K562 (cell line): Measurements from ENCODE around the gene PHF12. TPM values are rescaled to one million over a fixed set of nuclear protein-coding genes. Genes with fewer than 3 reads are reported as not detected.

ENCODE experiments used
- ATAC-seq: fragments of 200-7000 bp; cut with Tn5 transposase; 3 replicates; pipeline ENCODE4 v1.9.1; 2020; ENCODE audit warnings: moderate library complexity
- BruUV-seq: library from RNA; stranded (reverse); fragments of 400-500 nt; replicated peaks from 2 replicates; lab custom pipeline; 2021; lab: Mats Ljungman, UMichigan
- CTCF ChIA-PET: fragments of 300-600 bp; formaldehyde crosslinking; extraction: SDS; loops from one replicate; lab custom pipeline; 2021; ENCODE audit warnings: low intra/inter-chr PET ratio; lab: Yijun Ruan, JAX
- POLR2A ChIA-PET: fragments of 300-600, 350-650 bp; sonication (Branson Sonifier 250); formaldehyde crosslinking; extraction: SDS; loops from one replicate; lab custom pipeline; 2021; ENCODE audit warnings: antibody characterized with exemption, inconsistent platforms; lab: Yijun Ruan, JAX
- DNase-seq, 4 experiments: peaks; one replicate each; pipeline versions ENCODE4 v3.0.0 to v3.0.0-alpha.2; 2011 to 2018; ENCODE audit warnings: low spot score in 3 of 4, mixed read lengths in 3 of 4; ENCODE audit errors: extremely low read depth in 1 of 4
- FAIRE-seq: peaks from 2 replicates; lab custom pipeline; 2011; peaks lifted over from hg19 to GRCh38; lab: Jason Lieb, UNC
- H2AFZ ChIP-seq: 2 replicates; pipeline ENCODE4 v1.6.0; 2011; ENCODE audit warnings: low read depth, low read length, control low read depth, inconsistent platforms
- H3K27ac ChIP-seq: fragments of 200-600 bp; 3 replicates; pipeline ENCODE4 v1.8.0; 2011; ENCODE audit warnings: low read depth, mild to moderate bottlenecking, control low read depth, inconsistent platforms, low read length, moderate library complexity, mixed read lengths; ENCODE audit errors: extremely low read depth
- H3K27me3 ChIP-seq, 2 experiments: fragments of 300-600 bp in 1 of 2; 2 replicates in 1 of 2; 3 replicates in 1 of 2; pipeline versions ENCODE4 v1.6.0 to v1.8.0; 2011; ENCODE audit warnings: inconsistent platforms in 2 of 2, low read length in 2 of 2, mild to moderate bottlenecking in 1 of 2, mixed read lengths in 1 of 2, moderate library complexity in 1 of 2; ENCODE audit not compliant: control insufficient read depth in 2 of 2, insufficient read depth in 2 of 2
- H3K36me3 ChIP-seq: fragments of 300-600 bp; 3 replicates; pipeline ENCODE4 v1.8.0; 2011; ENCODE audit warnings: mild to moderate bottlenecking, low read length, inconsistent platforms; ENCODE audit not compliant: control insufficient read depth, insufficient read depth
- H3K4me1 ChIP-seq, 2 experiments: fragments of 200-600 bp in 1 of 2; replicated peaks in 1 of 2; 2 replicates in 1 of 2; 3 replicates in 1 of 2; pipeline versions ENCODE4 v1.5.1 to v1.8.0; 2011; ENCODE audit warnings: inconsistent platforms in 2 of 2, low read length in 2 of 2, mild to moderate bottlenecking in 1 of 2, mixed read lengths in 1 of 2, moderate library complexity in 1 of 2; ENCODE audit not compliant: control insufficient read depth in 2 of 2, insufficient read depth in 2 of 2
- H3K4me2 ChIP-seq: 2 replicates; pipeline ENCODE4 v1.6.1; 2011; ENCODE audit warnings: low read length, control low read depth, inconsistent platforms, mixed read lengths; ENCODE audit not compliant: insufficient read depth
- H3K4me3 ChIP-seq: fragments of 200-600 bp; sonication (generic), shearing (Covaris generic); 2 replicates; pipeline ENCODE4 v1.5.1; 2016; ENCODE audit warnings: control low read depth, inconsistent platforms
- H3K79me2 ChIP-seq: fragments of 200-600 bp; 3 replicates; pipeline ENCODE4 v1.8.0; 2011; ENCODE audit warnings: low read length, inconsistent platforms; ENCODE audit not compliant: control insufficient read depth, insufficient read depth
- H3K9ac ChIP-seq, 2 experiments: 2 replicates each; pipeline versions ENCODE4 v1.6.0 to v1.6.1; 2011; ENCODE audit warnings: low read depth in 2 of 2, low read length in 2 of 2, control low read depth in 1 of 2, inconsistent platforms in 1 of 2, mild to moderate bottlenecking in 1 of 2, mixed read lengths in 1 of 2; ENCODE audit not compliant: insufficient read depth in 1 of 2
- H3K9me1 ChIP-seq: one replicate; pipeline ENCODE4 v1.6.0; 2011; ENCODE audit warnings: inconsistent platforms, mild to moderate bottlenecking, low read length, moderate library complexity; ENCODE audit not compliant: control insufficient read depth, insufficient read depth
- H3K9me3 ChIP-seq: replicated peaks from 2 replicates; pipeline ENCODE4 v1.5.1; 2011; ENCODE audit warnings: low read depth, low read length, inconsistent platforms; ENCODE audit not compliant: control insufficient read depth, insufficient read depth
- H4K20me1 ChIP-seq: replicated peaks from 2 replicates; pipeline ENCODE4 v1.6.1; 2011; ENCODE audit warnings: low read length, inconsistent platforms, mixed read lengths; ENCODE audit not compliant: control insufficient read depth, insufficient read depth
- BCL6 ChIP-seq: fragments of 250-450 bp; sonication (Bioruptor Pico); IDR thresholded peaks from 2 replicates; pipeline ENCODE4 v1.4.0; 2020
- IRF2 ChIP-seq: sonication (generic); formaldehyde crosslinking; IDR thresholded peaks from 2 replicates; pipeline ENCODE4 v1.8.1; 2022; ENCODE audit warnings: mild to moderate bottlenecking, missing genetic modification reagents
- MCM7 ChIP-seq, 2 experiments: fragments of 450-650 bp; IDR thresholded peaks; 2 replicates each; pipeline ENCODE4 v1.6.1; 2016 to 2018
- PRDM10 ChIP-seq: fragments of 450-650 bp; IDR thresholded peaks from 2 replicates; pipeline ENCODE4 v1.6.1; 2018; ENCODE audit not compliant: partially characterized antibody
- TFAM ChIP-seq: fragments of 250-450 bp; sonication (Bioruptor Pico); conservative IDR thresholded peaks from 2 replicates; pipeline ENCODE4 v1.5.0; 2021; ENCODE audit warnings: mild to moderate bottlenecking, moderate library complexity
- THRA ChIP-seq: fragments of 450-650 bp; IDR thresholded peaks from 2 replicates; pipeline ENCODE4 v1.6.1; 2017; ENCODE audit warnings: mild to moderate bottlenecking, moderate library complexity
- ZNF3 ChIP-seq: fragments of 250-450 bp; sonication (Bioruptor Pico); IDR thresholded peaks from 2 replicates; pipeline ENCODE4 v1.5.0; 2021; ENCODE audit warnings: mild to moderate bottlenecking, moderate library complexity
- ZNF717 ChIP-seq: fragments of 250-450 bp; sonication (Bioruptor Pico); IDR thresholded peaks from 2 replicates; pipeline ENCODE4 v1.5.0; 2021
- WGBS: fragments of 100-300 bp; shearing (Covaris generic); methylation state at CpG from one replicate; pipeline ENCODE4 v1.1.6; 2016; ENCODE audit warnings: low coverage, mixed read lengths; ENCODE audit not compliant: insufficient coverage; ENCODE audit errors: missing lambda C conversion rate; 5-methylcytosine and 5-hydroxymethylcytosine counted together
- in situ Hi-C: fragments of 300-500 bp; cut with MboI; formaldehyde crosslinking; loops from 4 replicates; pipeline ENCODE4 v1.15.0; 2018; ENCODE audit warnings: inconsistent platforms, mixed read lengths
- intact Hi-C: fragments of 100-400 bp; cut with micrococcal nuclease; formaldehyde crosslinking; loops from 2 replicates; pipeline ENCODE4 v1.14.2; 2022
- polyA plus RNA-seq, 8 experiments: library from polyadenylated mRNA; depleted of rRNA in 4 of 8; stranded (reverse) in 5 of 8; unstranded in 3 of 8; fragments of >200 nt; fragmentation: Nextera tagmentation in 2 of 8; fragmentation: Illumina TruSeq in 1 of 8; extraction: Ambion mirVana in 2 of 8; extraction: Trizol in 1 of 8; gene quantifications; 2 replicates each; pipeline versions ENCODE4 v1.2.1 to v1.2.3, GENCODE V29; 2011 to 2014; ENCODE audit warnings: inconsistent platforms in 1 of 8, missing spikeins in 1 of 8
- total RNA-seq, 7 experiments: library from RNA; depleted of rRNA in 6 of 7; stranded (reverse); fragments of >200 nt in 6 of 7; fragmentation: Illumina TruSeq in 2 of 7; extraction: Trizol in 2 of 7; gene quantifications; 2 replicates each; pipeline versions ENCODE4 v1.2.1 to v1.2.3, GENCODE V29; 2011 to 2021; ENCODE audit warnings: low replicate concordance in 1 of 7
- TF ChIP-seq, protein P1 (sequence below): fragments of 450-650 bp; IDR thresholded peaks from 2 replicates; pipeline ENCODE4 v1.6.1; 2016

PHF12 gene
- total and polyA plus RNA-seq, 9 of the 15 experiments (the other 6 are each of a cell fraction or from before 2014, with no cell fraction given) = 0.82 to 31.3 (median 13.5) TPM

GRCh38 chr17:28920201-28920600, 31.1 kb downstream of the PHF12 start (continued):
- no peak for TF ChIP-seq PRDM10
- TF ChIP-seq TFAM = no peak
- no peak for TF ChIP-seq MCM7 (IDR thresholded peaks at IDR 0.05)

- FAIRE-seq (peak; percentile 35), ATAC-seq (peak; percentile 31; the same call in 2 of the 3 replicates)
- Histone ChIP-seq H3K9me1 (no peaks in the 10 kb centered on the region), H3K9ac (no peak overlapping the region; a peak in 1 of 4 replicates), H3K79me2 (no peaks in the 10 kb centered on the region), H2AFZ (no peak overlapping the region), H3K4me1 (peaks cover 2% of the 10 kb centered on the region in 2 experiments; a peak in 3 of 5 replicates)
- in situ Hi-C loops = no loop called here
- intact Hi-C loops = no loop called here
- 42% methylated on average over 2 of the region's 2 CpGs for WGBS
- TF ChIP-seq IRF2 (CRISPR knock-in tag) = no peak
- TF ChIP-seq ZNF3 (CRISPR knock-in tag) = no peak
- TF ChIP-seq, protein P1, sequence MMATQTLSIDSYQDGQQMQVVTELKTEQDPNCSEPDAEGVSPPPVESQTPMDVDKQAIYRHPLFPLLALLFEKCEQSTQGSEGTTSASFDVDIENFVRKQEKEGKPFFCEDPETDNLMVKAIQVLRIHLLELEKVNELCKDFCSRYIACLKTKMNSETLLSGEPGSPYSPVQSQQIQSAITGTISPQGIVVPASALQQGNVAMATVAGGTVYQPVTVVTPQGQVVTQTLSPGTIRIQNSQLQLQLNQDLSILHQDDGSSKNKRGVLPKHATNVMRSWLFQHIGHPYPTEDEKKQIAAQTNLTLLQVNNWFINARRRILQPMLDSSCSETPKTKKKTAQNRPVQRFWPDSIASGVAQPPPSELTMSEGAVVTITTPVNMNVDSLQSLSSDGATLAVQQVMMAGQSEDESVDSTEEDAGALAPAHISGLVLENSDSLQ = peak; percentile 79
- no peak for TF ChIP-seq ZNF717 (CRISPR knock-in tag)
- TF ChIP-seq BCL6 = no peak
- TF ChIP-seq THRA = no peak
- TF ChIP-seq, all 486 proteins: peak for 1
- no peaks in the 10 kb centered on the region; the same call in 1 of the 2 replicates for H4K20me1 ChIP-seq
- ChIA-PET CTCF (interaction anchor here (0.9 to 3.2 kb wide), 2 partner anchors 14 to 192 kb away, joined by 3 to 15 read pairs; partner anchors contain the start of gene TLCD1), POLR2A (interaction anchor here (0.6 to 3.7 kb wide), 7 partner anchors 9 to 161 kb away, joined by 3 to 14 read pairs (median 5); no protein-coding TSS in a partner anchor)
- H3K4me2 ChIP-seq = no peak overlapping the region
- no peaks in the 10 kb centered on the region for H3K27me3 ChIP-seq
- H3K36me3 ChIP-seq = peaks cover 91% of the 10 kb centered on the region
- H3K9me3 ChIP-seq = peaks cover 4% of the 10 kb centered on the region; the same call in 1 of the 2 replicates
- no peak overlapping the region for H3K27ac ChIP-seq
- BruUV-seq = no TSS peak
- DNase-seq = no peak
- no peak overlapping the region for H3K4me3 ChIP-seq
Observed at GRCh38 chr17:28918295-28918694, 33.0 kb downstream of the PHF12 start.
